Mammary epithelial cell (primary cell): ENCODE measurements around the gene RNU6-8.

Experiments
- EZH2 ChIP-seq: IDR thresholded peaks from 2 replicates; pipeline ENCODE4 v1.6.1; 2012; ENCODE audit warnings: low read length, inconsistent platforms, borderline replicate concordance
- TF ChIP-seq, protein P1 (sequence below), 2 donors: IDR thresholded peaks in 1 of 2; conservative IDR thresholded peaks in 1 of 2; 2 replicates each; pipeline ENCODE4 v1.5.1; 2011 to 2012; ENCODE audit warnings: inconsistent platforms in 2 of 2, low read length in 2 of 2, mild to moderate bottlenecking in 2 of 2, control low read depth in 1 of 2, low read depth in 1 of 2; ENCODE audit not compliant: insufficient read depth in 1 of 2; ENCODE audit errors: extremely low read depth in 1 of 2

DNA sequence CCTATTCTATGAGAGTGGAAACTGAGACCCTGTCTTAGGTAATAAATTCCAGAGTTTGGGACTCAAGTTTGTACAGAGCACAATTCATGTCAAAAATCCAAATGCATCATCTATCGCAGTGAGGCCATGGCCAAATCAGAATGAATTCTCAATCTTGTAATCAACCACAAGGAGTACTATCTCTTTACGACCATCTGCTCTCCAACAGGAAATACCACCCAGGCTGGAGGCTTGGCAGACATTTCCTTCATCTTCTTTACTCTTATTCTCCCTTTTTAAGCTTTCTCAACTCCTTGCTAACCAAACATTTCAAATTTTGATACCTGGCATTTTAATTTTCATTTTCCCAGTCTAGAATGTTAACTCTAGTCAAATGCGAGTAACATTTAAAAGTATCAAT lies 33.9 kb downstream of the RNU6-8 start:
- TF ChIP-seq, protein P1, sequence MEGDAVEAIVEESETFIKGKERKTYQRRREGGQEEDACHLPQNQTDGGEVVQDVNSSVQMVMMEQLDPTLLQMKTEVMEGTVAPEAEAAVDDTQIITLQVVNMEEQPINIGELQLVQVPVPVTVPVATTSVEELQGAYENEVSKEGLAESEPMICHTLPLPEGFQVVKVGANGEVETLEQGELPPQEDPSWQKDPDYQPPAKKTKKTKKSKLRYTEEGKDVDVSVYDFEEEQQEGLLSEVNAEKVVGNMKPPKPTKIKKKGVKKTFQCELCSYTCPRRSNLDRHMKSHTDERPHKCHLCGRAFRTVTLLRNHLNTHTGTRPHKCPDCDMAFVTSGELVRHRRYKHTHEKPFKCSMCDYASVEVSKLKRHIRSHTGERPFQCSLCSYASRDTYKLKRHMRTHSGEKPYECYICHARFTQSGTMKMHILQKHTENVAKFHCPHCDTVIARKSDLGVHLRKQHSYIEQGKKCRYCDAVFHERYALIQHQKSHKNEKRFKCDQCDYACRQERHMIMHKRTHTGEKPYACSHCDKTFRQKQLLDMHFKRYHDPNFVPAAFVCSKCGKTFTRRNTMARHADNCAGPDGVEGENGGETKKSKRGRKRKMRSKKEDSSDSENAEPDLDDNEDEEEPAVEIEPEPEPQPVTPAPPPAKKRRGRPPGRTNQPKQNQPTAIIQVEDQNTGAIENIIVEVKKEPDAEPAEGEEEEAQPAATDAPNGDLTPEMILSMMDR (conservative IDR thresholded peaks at IDR 0.05 in 1 of 2, IDR thresholded peaks at IDR 0.05 in 1 of 2; ENCODE audit: extremely low read depth in 1 of 2, insufficient read depth in 1 of 2, low read depth in 1 of 2, low read length in 2 of 2), result no peak
- TF ChIP-seq EZH2, result no peak
